OCI-LY3 (cell line): ENCODE data around the gene CCDC187.

Experiments
- H2AFZ ChIP-seq: fragments of 200-600, 300-600 bp; shearing (Covaris generic); 2 replicates; pipeline ENCODE4 v1.6.0; 2014; ENCODE audit warnings: antibody characterized with exemption, low read depth, low read length
- H3K27ac ChIP-seq: fragments of 200-600, 300-600 bp; sonication (generic); 2 replicates; pipeline ENCODE4 v1.5.1; 2014; ENCODE audit warnings: mild to moderate bottlenecking, low read length, moderate library complexity, mixed read lengths
- H3K27me3 ChIP-seq: fragments of 200-600, 300-600 bp; sonication (generic); 2 replicates; pipeline ENCODE4 v1.6.1; 2014; ENCODE audit warnings: low read depth, low read length, mixed read lengths
- H3K36me3 ChIP-seq: fragments of 200-600, 300-600 bp; sonication (generic); replicated peaks from 2 replicates; pipeline ENCODE3; 2014; ENCODE audit warnings: low read depth, low read length, mixed read lengths
- H3K4me1 ChIP-seq: fragments of 300-600, 200-600 bp; sonication (generic); 2 replicates; pipeline ENCODE4 v1.6.1; 2014; ENCODE audit warnings: low read length, mixed read lengths
- H3K4me2 ChIP-seq: fragments of 200-600, 300-600 bp; sonication (generic); 2 replicates; pipeline ENCODE4 v1.6.1; 2014; ENCODE audit warnings: low read length, mixed read lengths
- H3K4me3 ChIP-seq: fragments of 300-600, 200-600 bp; sonication (generic); 2 replicates; pipeline ENCODE4 v1.5.1; 2014; ENCODE audit warnings: antibody characterized with exemption, mild to moderate bottlenecking, low read length, moderate library complexity
- H3K79me2 ChIP-seq: fragments of 300-600, 200-600 bp; shearing (Covaris generic); 2 replicates; pipeline ENCODE4 v1.6.1; 2014; ENCODE audit warnings: mild to moderate bottlenecking, low read length, mixed read lengths
- H3K9ac ChIP-seq: fragments of 300-600, 200-600 bp; shearing (Covaris generic); 2 replicates; pipeline ENCODE4 v1.6.0; 2014; ENCODE audit warnings: mild to moderate bottlenecking, low read length, moderate library complexity
- H3K9me3 ChIP-seq: fragments of 200-600, 300-600 bp; shearing (Covaris generic); 2 replicates; pipeline ENCODE4 v1.6.1; 2014; ENCODE audit warnings: low read length, mixed read lengths; ENCODE audit not compliant: insufficient read depth
- H4K20me1 ChIP-seq: fragments of 200-600, 300-600 bp; sonication (generic); 2 replicates; pipeline ENCODE4 v1.6.1; 2016; ENCODE audit warnings: low read length, mixed read lengths; ENCODE audit not compliant: insufficient read depth
- CTCF ChIP-seq: fragments of 200-600, 300-600 bp; sonication (generic); IDR thresholded peaks from 2 replicates; pipeline ENCODE4 v1.5.1; 2014; ENCODE audit warnings: antibody characterized with exemption, low read length, low read depth
- EZH2phosphoT487 ChIP-seq: fragments of 200-600 bp; shearing (Covaris generic); IDR thresholded peaks from 2 replicates; pipeline ENCODE4 v1.6.1; 2018; ENCODE audit warnings: antibody characterized with exemption, mixed run types, low read depth

The CCDC187 gene

DNA sequence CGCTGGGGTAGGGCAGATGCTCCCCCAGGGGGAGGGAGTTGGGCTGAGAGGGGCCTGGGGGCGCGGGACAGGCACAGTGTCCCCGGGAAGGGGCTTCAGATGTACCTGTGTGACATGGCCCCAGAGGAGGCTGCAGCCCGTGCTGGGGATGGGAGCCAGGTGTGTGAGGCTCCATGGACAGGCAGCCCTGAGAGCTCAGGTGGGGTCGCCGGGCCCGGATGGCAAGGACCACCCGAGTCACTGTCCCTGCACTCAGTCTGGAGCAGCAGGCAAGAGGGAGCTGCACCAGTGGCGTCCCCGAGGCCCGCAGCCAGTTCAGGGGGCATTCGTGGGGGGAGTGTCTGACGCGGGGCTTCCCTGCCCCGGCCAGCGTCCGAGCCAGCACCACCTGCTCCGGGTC, 18.9 kb downstream of the CCDC187 start:
- no peak overlapping the region for H3K27ac ChIP-seq
- H4K20me1 ChIP-seq = no peaks in the 10 kb centered on the region
- no peak overlapping the region for H2AFZ ChIP-seq
- H3K4me3 ChIP-seq = no peak overlapping the region
- no peaks in the 10 kb centered on the region for H3K79me2 ChIP-seq
- H3K9ac ChIP-seq = no peak overlapping the region
- no peaks in the 10 kb centered on the region for H3K9me3 ChIP-seq
- peaks cover 4% of the 10 kb centered on the region; the same call in 1 of the 2 replicates for H3K27me3 ChIP-seq
- TF ChIP-seq EZH2phosphoT487 (no peak), CTCF (no peak)
- H3K36me3 ChIP-seq = no peaks in the 10 kb centered on the region
- H3K4me2 ChIP-seq = no peak overlapping the region
- H3K4me1 ChIP-seq = peaks cover 17% of the 10 kb centered on the region

- Histone ChIP-seq H2AFZ (no peak overlapping the region), H3K9ac (no peak overlapping the region), H4K20me1 (no peaks in the 10 kb centered on the region), H3K27me3 (peaks cover 9% of the 10 kb centered on the region; the same call in 1 of the 2 replicates), H3K79me2 (no peaks in the 10 kb centered on the region), H3K4me1 (peaks cover 17% of the 10 kb centered on the region), H3K27ac (no peak overlapping the region), H3K36me3 (no peaks in the 10 kb centered on the region), H3K4me3 (no peak overlapping the region), H3K9me3 (no peaks in the 10 kb centered on the region), H3K4me2 (no peak overlapping the region)
- TF ChIP-seq CTCF = no peak
- TF ChIP-seq EZH2phosphoT487 = no peak
Measured at GRCh38 chr9:136284311-136284710, 19.6 kb downstream of the CCDC187 start.

GRCh38 chr9:136283291-136284235, 20.3 kb downstream of the CCDC187 start:
- no peaks in the 10 kb centered on the region for H3K79me2 ChIP-seq
- H3K27ac ChIP-seq = no peak overlapping the region
- 0 out of 2 replicates have a peak overlapping the region, but pooled peaks have one; percentile 25 for H2AFZ ChIP-seq
- H3K4me3 ChIP-seq = peak overlapping the region; percentile 66
- H3K36me3 ChIP-seq = no peaks in the 10 kb centered on the region
- peaks cover 10% of the 10 kb centered on the region; the same call in 1 of the 2 replicates for H3K27me3 ChIP-seq
- TF ChIP-seq EZH2phosphoT487 (no peak), CTCF (peak; percentile 84)
- H3K4me2 ChIP-seq = peak overlapping the region; percentile 61
- peak overlapping the region; percentile 22; the same call in 1 of the 2 replicates for H3K9ac ChIP-seq
- H3K9me3 ChIP-seq = no peaks in the 10 kb centered on the region
- H4K20me1 ChIP-seq = no peaks in the 10 kb centered on the region
- H3K4me1 ChIP-seq = peaks cover 11% of the 10 kb centered on the region

DNA sequence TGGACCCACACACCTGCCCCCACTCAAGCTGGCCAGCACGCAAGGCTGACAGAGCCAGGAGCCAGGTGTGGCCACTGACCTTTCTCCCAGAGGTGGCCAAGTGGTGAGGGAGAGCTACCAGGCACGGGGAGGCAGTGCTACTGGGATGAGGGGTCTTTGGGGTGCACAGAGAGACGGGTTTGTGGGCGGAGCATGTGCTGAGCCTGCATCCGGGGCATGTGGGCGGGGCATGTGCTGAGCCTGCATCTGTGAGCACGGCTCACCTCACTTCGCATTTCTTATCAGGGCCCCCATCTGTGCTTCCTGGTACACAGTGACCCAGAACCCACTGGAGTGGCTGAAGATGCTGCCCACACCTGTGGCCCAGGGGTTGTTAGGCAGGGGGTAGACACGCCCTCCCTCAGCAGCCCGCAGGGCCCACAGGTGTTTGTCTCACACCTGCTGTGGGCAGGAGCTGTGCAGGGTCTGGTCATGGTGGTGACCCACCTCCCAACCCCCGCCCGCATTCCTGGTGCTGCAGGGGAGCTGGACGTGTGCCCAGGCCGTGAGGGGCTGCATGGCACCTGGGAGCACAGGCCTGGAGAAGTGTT, 21.5 kb downstream of the CCDC187 start:
- no peaks in the 10 kb centered on the region for H3K9me3 ChIP-seq
- H3K79me2 ChIP-seq = no peaks in the 10 kb centered on the region
- H3K36me3 ChIP-seq = no peaks in the 10 kb centered on the region
- TF ChIP-seq CTCF (no peak), EZH2phosphoT487 (no peak)
- H3K27me3 ChIP-seq = peaks cover 10% of the 10 kb centered on the region; the same call in 1 of the 2 replicates
- no peak overlapping the region for H3K4me3 ChIP-seq
- H3K9ac ChIP-seq = no peak overlapping the region
- H3K27ac ChIP-seq = no peak overlapping the region
- no peak overlapping the region for H2AFZ ChIP-seq
- no peaks in the 10 kb centered on the region for H4K20me1 ChIP-seq
- peaks cover 6% of the 10 kb centered on the region for H3K4me1 ChIP-seq
- no peak overlapping the region for H3K4me2 ChIP-seq
